AG20443 (cell line): ENCODE measurements around the gene REG3A.

ENCODE experiments used
- DNase-seq: peaks from one replicate; pipeline ENCODE4 v3.0.0; 2012; ENCODE audit warnings: low spot score, mixed read lengths

The REG3A gene

GRCh38 chr2:79120194-79120713 is 39.3 kb downstream of the REG3A start, which contains the start of gene REG1A:
TSS of gene REG1A (plus strand) at chr2:79120488. CDS start at chr2:79120862, 374 bp downstream.
- DNase-seq: no peak

DNA sequence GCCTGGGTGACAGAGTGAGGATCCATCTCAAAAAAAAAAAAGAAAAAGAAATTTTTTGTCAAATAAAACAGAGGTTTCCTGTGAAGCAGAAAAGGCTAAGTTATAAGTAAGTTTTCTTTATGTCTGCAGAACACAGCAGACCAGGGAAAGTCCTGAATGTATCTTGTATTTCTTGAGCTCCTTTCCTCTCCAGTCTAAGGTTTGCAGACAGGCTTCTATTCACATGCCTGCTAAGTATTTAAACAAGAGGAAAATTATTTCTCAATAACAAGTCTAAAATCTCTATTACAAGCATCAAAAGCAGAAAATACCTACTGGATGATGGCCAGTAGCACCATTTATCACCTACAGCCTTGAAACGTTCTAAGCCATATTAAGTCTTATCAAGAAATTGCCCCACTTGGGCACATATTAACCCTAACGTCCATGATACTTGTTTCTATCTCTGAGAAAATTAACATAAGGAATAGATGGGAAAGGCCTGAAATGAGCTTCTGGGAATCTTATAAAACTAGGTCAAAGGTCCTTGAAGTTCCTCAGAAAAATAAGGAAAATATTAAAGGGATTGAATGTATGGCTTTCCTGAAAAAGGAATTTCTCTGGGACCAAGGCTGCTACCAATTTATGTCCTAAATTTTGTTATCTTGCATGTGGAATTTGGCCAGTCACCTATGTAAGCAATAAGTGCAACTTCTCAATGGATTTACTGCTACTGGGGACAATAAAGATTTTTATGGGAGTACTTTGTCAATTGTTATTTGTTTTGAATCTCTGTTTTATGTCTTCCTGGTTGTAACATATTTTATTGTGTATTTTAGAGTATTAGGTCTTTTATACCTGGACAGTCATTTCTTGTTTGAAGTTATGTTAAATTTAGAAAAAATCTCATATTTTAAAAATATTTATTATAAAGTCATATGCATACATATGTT is 42.3 kb downstream of the REG3A start:
- DNase-seq: no peak

GRCh38 chr2:79114797-79115494 is 44.6 kb downstream of the REG3A start:
- DNase-seq: no peak

GRCh38 chr2:79112269-79112668 is 47.3 kb downstream of the REG3A start:
- DNase-seq: no peak
